GM18951 (cell line): ENCODE results near the gene ZC3H10.

ENCODE experiments used
- POLR2A ChIP-seq: IDR thresholded peaks from 4 replicates; pipeline ENCODE4 v1.6.1; 2011; ENCODE audit warnings: mild to moderate bottlenecking; ENCODE audit not compliant: insufficient read length, insufficient read depth; ENCODE audit errors: extremely low read depth
- in situ Hi-C: fragments of 300-500 bp; cut with MboI; formaldehyde crosslinking; loops from one replicate; pipeline ENCODE4 v1.12.0; 2022; ENCODE audit warnings: low sequenced_read_pairs, mixed read lengths, inconsistent platforms; ENCODE audit not compliant: unreplicated experiment

The ZC3H10 gene

GRCh38 chr12:56127485-56127887, 9.4 kb downstream of the ZC3H10 start:
- no peak for TF ChIP-seq POLR2A
- in situ Hi-C loops: no loop called here

- TF ChIP-seq POLR2A: peak; percentile 80
- in situ Hi-C loops: no loop called here
These were observed 10.0 kb downstream of the ZC3H10 start, which contains the start of gene ESYT1 for GRCh38 chr12:56127888-56128669. TSS of gene ESYT1 (plus strand) at chr12:56128267. CDS start at chr12:56128320, 53 bp downstream.

GRCh38 chr12:56128670-56129205, 10.7 kb downstream of the ZC3H10 start:
- TF ChIP-seq POLR2A: no peak
- in situ Hi-C loops: no loop called here

- peak; percentile 66 for TF ChIP-seq POLR2A
- in situ Hi-C loops: no loop called here
These were observed 11.3 kb downstream of the ZC3H10 start for GRCh38 chr12:56129206-56129941.

GRCh38 chr12:56129942-56130495, 12.0 kb downstream of the ZC3H10 start:
- no peak for TF ChIP-seq POLR2A
- in situ Hi-C loops: no loop called here

- in situ Hi-C loops: no loop called here
These were observed 12.8 kb downstream of the ZC3H10 start for GRCh38 chr12:56130876-56131275.

GRCh38 chr12:56134897-56135296, 16.8 kb downstream of the ZC3H10 start:
- in situ Hi-C loops: no loop called here
- TF ChIP-seq POLR2A: no peak

More at GRCh38 chr12:56130876-56131275, 12.8 kb downstream of the ZC3H10 start:
- TF ChIP-seq POLR2A: no peak

- in situ Hi-C loops: no loop called here
- no peak for TF ChIP-seq POLR2A
These were observed 19.9 kb downstream of the ZC3H10 start for GRCh38 chr12:56137853-56138571.

- in situ Hi-C loops: no loop called here
- TF ChIP-seq POLR2A: no peak
These were observed 24.1 kb downstream of the ZC3H10 start for GRCh38 chr12:56141946-56142784.

GRCh38 chr12:56143217-56143616, 25.2 kb downstream of the ZC3H10 start:
- no peak for TF ChIP-seq POLR2A
- in situ Hi-C loops: no loop called here

- no peak for TF ChIP-seq POLR2A
- in situ Hi-C loops: no loop called here
These were observed 25.8 kb downstream of the ZC3H10 start for GRCh38 chr12:56143870-56144269.

- in situ Hi-C loops: no loop called here
- TF ChIP-seq POLR2A: no peak
These were observed 27.2 kb downstream of the ZC3H10 start for GRCh38 chr12:56145217-56145616.
